ENCODE results near the gene TENT5A.

TENT5A gene

GRCh38 chr6:81770381-81770780 lies 17.9 kb upstream of the TENT5A start:
- no peak for DNase-seq

DNA sequence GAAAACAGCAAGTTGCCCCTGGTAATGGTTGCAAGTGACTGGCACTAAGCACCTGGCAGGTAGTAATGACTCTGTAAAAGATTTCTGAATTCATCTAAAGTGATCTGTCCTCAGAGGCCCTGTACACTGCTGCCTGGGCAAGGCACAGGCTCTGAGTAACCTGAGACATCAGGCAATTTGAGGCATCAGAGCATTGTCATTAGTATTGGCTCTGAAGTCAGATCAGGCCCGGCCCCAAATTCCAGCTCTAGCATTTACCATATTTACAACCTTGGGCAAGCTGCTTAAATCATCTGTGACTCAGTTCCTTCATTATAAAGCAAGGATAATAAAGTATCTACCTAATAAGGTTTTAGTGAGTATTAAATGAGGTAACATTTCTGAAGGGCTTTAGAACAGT lies 17.3 kb upstream of the TENT5A start:
- DNase-seq: peak; percentile 63

DNA sequence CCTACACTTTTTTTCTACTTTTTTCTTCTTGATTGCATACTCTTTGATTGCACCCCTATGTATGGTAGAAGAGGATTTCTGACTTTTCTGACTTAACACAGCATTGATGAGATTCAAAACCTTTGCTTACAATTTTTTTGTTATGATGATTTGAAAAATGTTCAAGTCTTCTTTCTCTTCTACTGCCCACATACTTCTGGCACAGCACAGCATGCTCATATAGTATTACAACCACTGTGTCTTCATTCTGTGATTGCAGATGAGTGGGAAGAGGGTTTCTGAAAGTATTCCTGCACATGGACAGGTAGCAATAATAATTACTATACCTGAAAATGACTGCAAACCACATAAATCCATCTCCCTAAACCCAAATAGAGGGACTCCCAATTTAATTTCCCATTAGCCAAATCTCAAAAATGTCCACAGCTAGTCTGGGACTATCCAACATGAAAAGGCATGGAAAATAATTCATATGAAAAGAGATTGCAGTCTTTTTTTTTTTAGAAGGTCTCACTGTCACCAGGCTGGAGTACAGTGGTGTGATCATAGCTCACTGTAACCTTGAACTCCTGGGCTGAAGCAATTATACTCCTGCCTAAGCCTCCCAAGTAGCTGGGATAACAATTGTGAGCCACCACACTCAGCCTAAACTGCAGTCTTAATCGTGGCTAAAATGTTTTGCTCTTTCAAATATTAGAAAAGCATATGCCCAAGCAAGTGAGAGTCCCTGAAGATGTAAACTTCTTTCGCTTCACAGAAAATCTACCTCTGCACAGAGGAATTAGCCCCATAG lies 15.9 kb upstream of the TENT5A start:
- no peak for DNase-seq

DNA sequence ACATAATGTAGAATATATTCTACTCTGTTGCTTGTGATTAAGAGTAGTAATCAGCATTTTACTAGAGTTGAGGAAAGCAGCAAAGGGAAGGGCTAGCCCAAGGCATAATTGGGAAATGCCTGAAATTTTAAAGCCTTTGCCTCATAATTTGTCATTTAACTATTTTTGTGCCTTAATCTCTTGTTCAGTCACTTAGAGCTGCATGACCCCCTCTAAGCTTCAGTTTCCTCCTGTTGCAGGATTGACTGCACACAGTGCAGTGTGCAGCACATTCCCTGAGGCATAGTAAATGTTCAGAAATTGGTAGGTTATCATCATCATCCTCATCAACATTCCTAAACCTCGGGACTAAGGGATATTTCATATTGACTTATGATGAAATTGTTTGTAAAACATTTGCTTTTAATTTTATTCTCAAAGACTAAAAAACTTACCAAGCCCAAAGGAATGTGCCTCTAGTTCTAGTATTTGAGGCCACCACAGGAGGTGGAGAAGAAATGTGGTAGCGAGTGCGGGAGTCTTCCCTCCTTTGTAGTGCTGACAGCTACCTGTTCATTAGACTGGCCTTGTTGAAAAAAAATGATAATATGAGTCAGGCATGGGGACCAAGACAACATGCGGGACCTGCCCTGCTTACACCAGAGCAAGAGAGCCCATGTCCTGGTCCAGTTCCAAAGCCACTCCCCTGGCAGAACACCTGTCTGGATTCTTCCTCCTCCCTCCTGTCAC lies 14.8 kb upstream of the TENT5A start:
- DNase-seq: peak; percentile 25

- peak; percentile 85 for DNase-seq
These were observed 14.1 kb upstream of the TENT5A start for GRCh38 chr6:81766482-81767069.

GRCh38 chr6:81764531-81764930 lies 12.1 kb upstream of the TENT5A start:
- DNase-seq: no peak

GRCh38 chr6:81763968-81764367 lies 11.5 kb upstream of the TENT5A start:
- DNase-seq: no peak

GRCh38 chr6:81763051-81763450 lies 10.6 kb upstream of the TENT5A start:
- DNase-seq: no peak

DNA sequence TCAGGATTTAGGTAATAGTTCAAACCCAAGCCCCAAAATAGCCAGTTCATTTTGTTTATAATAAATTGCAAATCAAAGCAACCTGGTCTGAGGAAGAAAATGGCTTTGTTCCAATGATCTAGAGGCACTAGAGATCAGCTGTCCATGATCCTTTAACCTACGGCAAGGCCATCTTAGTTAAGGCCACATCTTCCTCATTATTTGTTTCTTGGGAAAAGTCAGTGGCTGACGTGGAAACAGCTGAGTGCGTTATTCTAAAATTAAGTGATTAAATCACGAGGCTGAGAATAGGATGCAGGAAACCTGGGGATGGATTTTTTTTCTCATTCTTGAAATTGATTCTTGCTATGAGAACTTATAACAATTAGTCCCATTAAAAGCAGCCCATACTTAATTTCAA lies 10.1 kb upstream of the TENT5A start:
- DNase-seq: no peak

DNA sequence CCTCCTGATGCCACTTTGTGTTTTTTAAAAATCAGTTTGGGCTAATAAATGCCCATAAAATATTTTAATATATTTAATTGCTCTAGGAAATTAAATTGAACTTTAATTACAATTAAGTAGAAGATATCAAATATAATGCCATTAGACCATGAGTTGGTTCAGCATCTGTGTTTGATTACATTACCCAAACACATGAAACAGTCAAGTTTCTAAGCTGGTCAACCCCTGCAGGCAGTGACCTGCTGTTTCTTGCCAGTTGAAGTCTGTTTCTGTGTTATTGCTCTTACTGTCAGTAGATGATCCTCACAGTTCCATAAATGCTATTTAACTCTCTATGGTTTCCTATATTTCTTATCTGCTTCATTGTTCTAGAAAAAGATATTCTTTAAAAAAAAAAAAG lies 9.7 kb upstream of the TENT5A start:
- DNase-seq: no peak

DNA sequence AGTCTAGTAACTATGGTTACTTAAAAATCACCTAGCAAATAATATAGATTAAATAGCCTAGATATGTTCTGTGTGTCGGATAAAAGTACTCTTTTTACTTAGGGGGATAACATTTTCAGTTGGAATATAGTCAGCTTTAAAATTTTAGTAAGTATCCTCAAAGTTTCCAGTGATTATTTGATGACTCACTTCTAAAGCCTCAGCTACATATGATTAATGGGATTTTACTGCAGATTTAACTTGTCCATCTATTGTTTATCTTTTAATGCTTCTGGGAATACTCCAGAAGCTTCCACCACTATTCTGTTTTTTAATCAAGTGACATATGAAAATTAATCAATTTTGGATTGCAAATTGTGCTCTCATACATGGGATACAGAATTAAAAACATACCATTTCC lies 8.7 kb upstream of the TENT5A start:
- DNase-seq: no peak

DNA sequence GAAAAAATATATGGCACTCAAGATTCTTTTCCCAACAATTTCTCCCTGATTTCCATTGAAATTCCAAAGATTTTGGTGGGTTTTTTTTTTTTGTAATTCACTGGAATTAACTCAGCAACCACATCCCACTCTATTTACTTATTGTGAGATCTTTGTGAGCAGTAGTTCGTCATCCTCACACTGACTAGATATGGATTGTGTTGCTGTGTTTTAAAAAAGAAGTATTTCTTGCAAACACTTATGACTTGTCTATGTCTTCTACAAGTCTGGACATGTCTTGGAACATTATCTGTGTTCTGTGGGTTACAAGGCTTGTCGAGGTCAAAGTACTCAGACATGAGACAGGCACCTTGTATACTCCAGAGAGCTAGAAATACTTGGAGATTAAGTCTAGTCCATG lies 7.3 kb upstream of the TENT5A start:
- no peak for DNase-seq

DNA sequence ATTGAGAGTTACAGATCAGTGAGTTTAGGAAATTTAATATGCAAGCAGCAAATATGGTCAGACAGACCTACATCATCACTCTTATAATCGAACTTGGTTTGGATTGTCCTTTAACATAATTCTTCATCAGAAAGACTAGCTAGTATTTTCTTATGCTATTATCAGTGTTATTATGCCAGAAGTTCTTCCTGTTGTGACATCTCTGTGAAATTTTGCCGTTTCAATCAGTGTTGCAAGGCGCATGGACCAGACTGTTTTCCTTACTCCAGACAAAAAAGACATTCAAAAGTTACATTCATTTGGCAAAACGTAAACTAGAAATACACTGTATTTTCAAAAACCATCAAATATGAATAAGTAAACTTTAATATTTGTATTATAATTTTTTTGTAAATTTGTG lies 5.7 kb upstream of the TENT5A start:
- no peak for DNase-seq

DNA sequence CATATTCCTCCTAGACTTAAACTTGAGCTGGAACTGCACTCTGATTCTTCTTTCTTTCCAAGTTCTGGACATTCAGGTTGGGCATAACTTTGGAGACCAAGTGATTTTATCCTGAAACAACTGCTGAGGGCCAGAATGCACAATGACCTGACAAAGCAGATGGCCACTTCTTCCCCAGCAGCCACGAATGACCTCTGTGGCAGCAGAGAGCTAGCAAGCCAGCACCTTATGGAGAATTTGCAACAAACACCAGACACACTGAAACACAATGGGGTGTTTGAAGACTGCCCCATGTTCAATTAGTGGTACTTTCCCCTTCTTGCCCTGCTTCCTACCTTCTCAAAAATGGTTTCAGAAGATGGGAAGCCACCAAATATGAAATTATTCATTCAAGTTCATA lies 4.2 kb upstream of the TENT5A start:
- no peak for DNase-seq

GRCh38 chr6:81755551-81755950 lies 3.1 kb upstream of the TENT5A start:
- no peak for DNase-seq

- no peak for DNase-seq
These were observed 2.4 kb upstream of the TENT5A start for GRCh38 chr6:81754906-81755305.

GRCh38 chr6:81753711-81754577 lies 1.5 kb upstream of the TENT5A start:
- DNase-seq: no peak

GRCh38 chr6:81752921-81753710 lies 635 bp upstream of the TENT5A start:
- peak; percentile 41 for DNase-seq

DNA sequence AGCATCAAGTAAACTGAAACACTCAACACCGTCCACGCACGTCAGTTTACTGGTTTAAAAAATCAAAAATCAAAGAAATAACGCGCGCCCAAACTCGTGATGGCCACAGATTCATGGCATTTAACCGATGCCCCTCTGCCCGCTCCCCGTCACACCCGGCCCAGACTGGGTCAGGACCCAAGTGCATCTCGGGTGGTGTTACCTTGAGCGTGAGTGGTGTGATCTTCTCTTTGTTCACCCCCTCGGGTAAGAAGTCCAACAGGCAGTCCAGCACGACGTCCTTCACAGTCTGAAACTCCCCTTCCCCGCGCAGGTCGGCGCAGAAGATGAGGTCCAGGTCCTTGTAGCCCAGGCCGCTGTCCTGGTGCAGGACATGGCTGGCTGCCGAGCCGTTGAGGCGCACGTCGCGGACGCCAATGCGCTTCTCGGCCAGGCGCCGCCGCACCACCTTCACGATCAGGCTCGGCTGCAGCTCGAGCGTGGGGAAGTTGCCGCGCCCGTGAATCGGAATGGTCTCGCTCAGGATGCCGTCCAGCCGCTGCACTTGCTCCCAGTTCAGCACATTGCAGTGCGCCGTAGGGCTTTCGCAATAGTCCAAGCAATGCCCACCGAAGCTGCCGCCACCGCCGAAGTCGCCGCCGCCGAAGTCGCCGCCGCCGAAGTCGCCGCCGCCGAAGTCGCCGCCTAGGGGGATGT lies 945 bp downstream of the TENT5A start:
- peak; percentile 47 for DNase-seq

GRCh38 chr6:81750681-81751387 lies 1.6 kb downstream of the TENT5A start:
- no peak for DNase-seq

GRCh38 chr6:81750200-81750599 lies 2.3 kb downstream of the TENT5A start:
- no peak for DNase-seq
